Breast epithelium (tissue), 3 donors: ENCODE results near the gene F8.

Source experiments
- CTCF ChIP-seq, 3 donors: fragments of 450-650 bp; IDR thresholded peaks; one replicate each; pipeline ENCODE4 v1.5.1; 2016 to 2017; ENCODE audit warnings: antibody characterized with exemption in 3 of 3, mild to moderate bottlenecking in 3 of 3, moderate library complexity in 3 of 3
- POLR2AphosphoS5 ChIP-seq, 3 donors: sonication (generic); formaldehyde crosslinking; IDR thresholded peaks; one replicate each; pipeline ENCODE4 v1.6.1; 2017; ENCODE audit warnings: antibody characterized with exemption in 3 of 3

DNA sequence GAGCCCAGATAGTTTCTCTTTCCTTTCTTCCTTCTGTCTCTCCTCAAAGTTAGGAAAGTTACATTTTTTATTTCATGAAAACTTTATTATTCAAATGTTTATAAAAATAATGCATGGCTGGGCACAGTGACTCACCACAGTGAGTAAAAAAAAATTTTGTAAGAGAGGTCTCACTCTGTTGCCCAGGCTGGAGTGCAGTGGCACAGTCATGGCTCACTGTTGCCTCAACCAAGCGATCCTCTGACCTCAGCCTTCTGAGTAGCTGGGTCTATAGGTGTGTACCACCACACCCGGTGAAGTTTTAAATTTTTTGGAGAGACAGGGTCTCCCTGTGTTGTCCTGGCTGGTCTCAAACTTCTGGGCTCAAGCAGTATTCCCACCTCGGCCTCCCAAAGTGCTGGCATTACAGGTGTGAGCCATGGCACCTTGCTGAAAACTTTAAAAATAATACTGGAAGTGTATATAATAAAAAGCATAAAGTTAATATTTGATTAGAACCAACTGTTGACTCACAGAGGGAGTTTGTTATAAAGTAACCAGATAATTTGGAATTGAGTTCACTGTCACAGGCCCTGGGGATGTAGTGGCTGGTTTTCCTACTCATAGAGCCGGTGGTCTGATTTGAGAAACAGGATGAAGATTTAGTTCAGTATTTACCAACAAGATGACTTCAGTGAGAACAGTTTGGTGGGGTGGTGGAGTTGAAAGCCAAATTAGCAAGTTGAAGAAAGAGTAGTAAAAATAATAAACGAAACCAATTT lies 30.4 kb upstream of the F8 start:
- no peak for TF ChIP-seq CTCF (IDR thresholded peaks at IDR 0.05)
- no peak for TF ChIP-seq POLR2AphosphoS5 (IDR thresholded peaks at IDR 0.05)
